Activated CD8-positive, alpha-beta memory T cell treated with anti-CD3 and anti-CD28 coated beads, Interleukin-2, amount 50 U/mL, for 1 hour (primary cell): ENCODE measurements around the gene DIRAS3.
"Not testable (repeated sequence)": the region's sequence is repeated elsewhere in the genome, so short reads cannot be mapped to it uniquely, and the experiment has no call there.

Experiments
- DNase-seq: peaks from one replicate; pipeline ENCODE4 v3.0.0-alpha.2; 2020; ENCODE audit errors: extremely low read depth

The DIRAS3 gene

DNA sequence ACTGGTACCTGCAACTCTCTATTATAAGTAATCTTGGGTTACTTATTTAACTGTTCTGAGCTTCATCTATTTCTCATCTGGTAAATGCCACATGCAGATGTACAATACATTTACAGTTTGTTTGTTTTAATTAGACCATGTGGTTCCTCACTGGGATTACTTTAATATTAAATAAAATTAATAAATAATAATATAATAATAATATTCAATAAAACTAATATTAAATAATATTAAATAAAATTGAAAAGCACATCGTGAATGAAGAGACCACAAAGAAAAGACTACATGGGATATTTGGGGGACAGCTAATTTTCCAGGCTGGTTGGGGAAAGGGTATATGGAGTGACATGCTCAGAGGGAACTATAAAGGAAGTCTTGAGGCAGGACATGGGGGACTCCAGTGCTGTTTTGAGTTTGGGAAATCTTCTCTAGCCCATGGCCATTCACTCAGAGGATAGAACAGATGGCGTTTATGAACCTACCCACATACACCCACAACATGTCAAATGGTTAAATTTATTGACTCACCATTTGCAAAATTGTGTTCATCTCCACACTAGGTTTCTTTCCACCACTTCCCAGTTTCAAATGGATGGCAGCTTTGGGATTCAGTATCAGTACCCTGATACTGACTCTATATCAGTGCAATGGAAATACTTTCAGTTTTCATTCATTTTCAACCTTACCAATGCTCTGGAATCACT, 25.6 kb downstream of the DIRAS3 start:
- no peak for DNase-seq

GRCh38 chr1:68016381-68016780, 34.0 kb downstream of the DIRAS3 start:
- DNase-seq = no peak

- DNase-seq = no peak
These were observed 34.5 kb downstream of the DIRAS3 start for GRCh38 chr1:68015971-68016370.

- DNase-seq = no peak
These were observed 35.1 kb downstream of the DIRAS3 start for GRCh38 chr1:68015369-68015768.

- no peak for DNase-seq
These were observed 37.1 kb downstream of the DIRAS3 start for GRCh38 chr1:68013351-68013750.

DNA sequence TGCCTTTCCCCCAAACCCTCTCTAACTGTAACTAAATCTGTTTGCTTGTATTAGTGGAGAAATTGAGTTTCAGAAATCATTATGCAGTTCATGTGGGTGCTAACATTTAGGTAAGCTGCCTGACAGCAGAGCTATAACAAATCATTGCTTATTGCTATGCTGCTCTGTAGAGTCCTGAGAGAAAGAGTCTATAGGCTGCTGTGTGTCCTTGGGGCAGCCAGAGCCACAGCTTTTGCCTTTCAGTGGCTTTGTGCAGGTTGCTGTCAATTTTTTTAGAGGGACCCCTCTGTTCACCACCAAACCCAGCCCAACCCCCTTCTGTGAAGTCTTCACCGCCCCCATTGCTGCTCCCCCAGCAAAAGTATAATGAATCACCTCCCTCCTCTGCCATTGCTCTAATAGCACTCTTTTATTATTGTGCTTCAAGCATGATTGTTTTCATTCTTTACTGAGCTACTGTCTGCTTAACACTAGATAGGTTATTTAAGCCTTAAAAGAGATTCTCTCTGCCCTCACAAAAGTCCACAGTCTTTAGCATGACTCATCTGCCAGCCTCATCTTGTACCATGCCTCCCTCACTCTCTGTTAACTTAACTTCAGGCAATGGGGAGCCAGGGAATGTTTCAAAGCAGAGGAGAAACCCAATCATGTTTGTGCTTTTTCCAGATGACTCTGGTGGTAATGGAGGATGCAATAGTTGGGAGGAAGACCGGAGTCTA, 38.6 kb downstream of the DIRAS3 start:
- DNase-seq = no peak

- no peak for DNase-seq
These were observed 39.9 kb downstream of the DIRAS3 start for GRCh38 chr1:68010543-68010942.

DNA sequence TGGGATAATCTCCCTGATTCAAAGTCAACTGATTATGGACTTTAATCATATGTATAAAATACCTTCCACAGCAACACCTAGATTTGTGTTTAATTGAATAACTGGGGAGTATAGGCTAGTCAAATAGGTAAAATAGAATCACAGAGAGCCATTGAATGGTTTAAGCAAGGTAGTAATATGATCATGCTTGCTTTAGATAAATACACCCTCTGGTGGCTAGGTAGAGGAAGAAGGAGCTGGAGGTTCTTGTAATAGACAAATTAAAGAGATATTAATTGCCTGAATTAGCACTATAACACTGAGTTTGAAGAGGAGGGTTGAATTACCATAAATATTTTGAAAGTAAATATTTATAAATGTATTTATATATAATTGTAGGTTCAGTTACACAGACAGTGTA, 40.3 kb downstream of the DIRAS3 start:
- DNase-seq = no peak

DNA sequence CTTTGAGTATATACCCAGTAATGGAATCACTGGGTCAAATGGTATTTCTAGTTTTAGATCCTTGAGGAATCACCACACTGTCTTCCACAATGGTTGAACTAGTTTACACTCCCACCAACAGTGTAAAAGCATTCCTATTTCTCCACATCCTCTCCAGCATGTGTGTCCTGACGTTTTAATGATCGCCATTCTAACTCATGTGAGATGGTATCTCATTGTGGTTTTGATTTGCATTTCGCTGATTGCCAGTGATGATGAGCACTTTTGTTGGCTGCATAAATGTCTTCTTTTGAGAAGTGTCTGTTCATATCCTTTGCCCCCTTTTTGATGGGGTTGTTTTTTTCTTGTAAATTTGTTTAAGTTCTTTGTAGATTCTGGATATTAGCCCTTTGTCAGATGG, 46.8 kb downstream of the DIRAS3 start:
- DNase-seq = not testable (repeated sequence)

DNA sequence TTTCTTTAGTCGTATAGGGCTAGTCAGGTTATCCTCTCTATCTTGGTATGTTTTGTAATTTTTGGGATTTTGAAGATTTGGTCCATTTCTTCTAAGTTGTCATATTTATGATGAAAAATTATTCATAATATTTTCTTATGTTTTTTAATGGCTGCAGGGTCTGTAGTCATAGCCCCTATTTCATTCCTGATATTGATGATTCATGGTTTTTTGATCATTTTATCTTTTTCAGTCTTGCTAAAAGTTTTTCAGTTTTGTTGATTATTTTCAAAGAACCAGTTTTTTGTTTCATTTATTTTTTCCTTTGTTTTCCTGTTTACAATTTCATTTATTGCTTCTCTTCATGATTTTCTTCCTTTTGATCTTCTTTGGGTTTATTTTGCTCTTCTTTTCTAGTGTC, 50.2 kb downstream of the DIRAS3 start:
- no peak for DNase-seq

- no peak for DNase-seq
These were observed 52.7 kb downstream of the DIRAS3 start for GRCh38 chr1:67997746-67998145.
